ENCODE results near the gene TMEM255B.

TMEM255B gene

DNA sequence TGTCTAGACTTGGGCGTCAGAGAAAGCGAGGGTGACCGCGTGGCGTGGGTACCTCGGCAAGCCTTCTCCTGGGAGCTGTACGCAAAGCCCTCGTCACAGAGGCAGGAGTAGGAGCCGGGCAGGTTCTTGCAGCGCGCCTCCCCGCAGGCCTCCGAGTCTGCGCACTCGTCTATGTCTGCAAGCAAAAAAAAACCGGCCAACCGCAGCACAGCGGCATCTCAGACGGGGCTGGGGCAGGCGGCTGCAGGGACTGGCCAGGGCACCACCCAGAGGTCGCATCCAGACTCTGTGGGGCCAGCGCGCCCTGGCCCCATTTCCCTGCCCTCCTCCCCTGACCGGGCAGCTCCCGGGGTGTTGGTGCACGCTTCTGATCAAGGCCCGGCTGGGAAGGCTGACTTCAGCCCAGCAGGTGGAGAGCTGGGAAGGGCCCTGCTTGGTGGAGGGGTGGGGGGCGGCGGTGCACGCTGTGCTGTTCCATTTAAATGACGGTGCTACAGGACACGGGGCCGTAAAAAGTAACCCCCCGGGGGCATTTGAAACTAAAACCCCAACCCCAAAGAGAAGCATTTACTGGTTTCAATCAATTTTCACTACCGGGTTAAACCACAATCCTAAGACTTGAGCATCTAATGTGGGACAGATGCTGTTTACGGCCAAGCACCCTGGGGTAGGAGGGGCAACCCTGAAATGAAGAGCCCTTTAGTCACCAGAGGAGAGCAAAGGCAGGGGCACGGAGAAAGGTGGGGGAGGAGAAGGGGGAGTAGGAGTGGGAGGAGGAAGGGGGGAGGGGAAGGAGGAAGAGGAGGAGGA is 76.6 kb downstream of the TMEM255B start:
- Histone ChIP-seq H2BK15ac (replicated peaks; ENCODE audit: low read depth) (no peak overlapping the region), H3K27me3 (ENCODE audit: insufficient read depth, low read length, poor library complexity) (no peaks in the 10 kb centered on the region), H2AK5ac (ENCODE audit: low read length) (no peak overlapping the region), H3K4me3 (ENCODE audit: low read length) (no peak overlapping the region), H4K8ac (ENCODE audit: low read depth, low read length) (no peak overlapping the region), H3K36me3 (ENCODE audit: control insufficient read depth, insufficient read depth, low read length) (no peaks in the 10 kb centered on the region), H3K79me2 (ENCODE audit: control insufficient read depth, insufficient read depth, low read length) (no peaks in the 10 kb centered on the region), H3K79me1 (ENCODE audit: low read length) (no peaks in the 10 kb centered on the region), H3K23ac (ENCODE audit: low read length) (no peak overlapping the region), H3K9ac (ENCODE audit: low read length) (no peak overlapping the region), H3K27ac (ENCODE audit: low read depth, low read length) (no peak overlapping the region), H3K4ac (ENCODE audit: low read depth, low read length) (no peak overlapping the region), H3K4me2 (ENCODE audit: low read length) (no peak overlapping the region), H3K18ac (ENCODE audit: low read length) (no peak overlapping the region), H2BK120ac (ENCODE audit: low read depth, low read length) (no peak overlapping the region), H3K56ac (ENCODE audit: low read length) (no peak overlapping the region), H3K4me1 (ENCODE audit: control insufficient read depth, low read depth, low read length) (peaks cover 3% of the 10 kb centered on the region), H4K5ac (ENCODE audit: low read length) (no peak overlapping the region), H2BK5ac (ENCODE audit: low read length) (no peak overlapping the region)
- no CpG with 5 or more reads among the region's 37 CpGs for WGBS (ENCODE audit: extremely low coverage, insufficient coverage, low lambda C conversion rate)
- peak; percentile 30 for DNase-seq

DNA sequence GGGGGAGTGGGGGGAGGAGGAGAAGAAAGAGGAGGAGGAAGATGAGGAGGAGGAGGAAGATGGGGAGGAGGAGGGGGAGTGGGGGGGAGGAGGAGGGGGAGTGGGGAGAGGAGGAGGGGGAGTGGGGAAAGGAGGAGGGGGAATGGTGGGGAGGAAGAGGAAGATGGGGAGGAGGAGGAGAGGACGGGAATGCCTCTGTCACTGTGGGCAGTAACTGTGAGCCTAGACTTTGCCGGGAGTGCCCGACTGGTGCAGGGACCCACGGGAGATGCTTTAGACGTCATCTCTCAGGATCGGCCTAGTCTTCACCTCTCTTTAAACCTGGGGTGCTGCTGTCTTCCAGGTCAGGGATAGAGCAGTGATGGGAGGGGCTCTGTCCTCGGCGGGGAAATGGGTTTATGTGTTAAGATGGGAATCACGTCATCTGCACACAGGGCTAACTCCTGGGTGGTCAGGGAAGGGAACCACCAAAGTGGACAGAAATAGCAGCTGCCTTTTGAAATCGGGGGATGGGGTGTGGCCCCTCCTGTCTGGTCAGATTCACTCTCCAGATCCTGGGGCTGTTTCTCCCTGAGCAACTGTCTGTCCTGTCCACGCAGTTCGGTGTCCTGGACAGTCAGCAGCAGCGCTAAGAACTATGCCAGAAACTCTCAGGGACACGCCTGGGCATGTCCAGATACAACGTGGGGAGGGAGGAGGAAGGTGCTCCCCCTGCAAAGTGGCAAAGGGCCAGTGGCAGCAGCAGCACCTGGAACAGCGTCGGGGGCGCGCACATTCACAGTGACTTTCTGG is 77.9 kb downstream of the TMEM255B start:
- H3K4ac ChIP-seq (ENCODE audit: low read depth, low read length): peak overlapping the region; percentile 90
- no peak overlapping the region for H3K4me3 ChIP-seq (ENCODE audit: low read length)
- H3K18ac ChIP-seq (ENCODE audit: low read length): peak overlapping the region; percentile 52
- WGBS (ENCODE audit: extremely low coverage, insufficient coverage, low lambda C conversion rate): no CpG with 5 or more reads among the region's 19 CpGs
- peaks cover 3% of the 10 kb centered on the region for H3K4me1 ChIP-seq (ENCODE audit: control insufficient read depth, low read depth, low read length)
- H2BK120ac ChIP-seq (ENCODE audit: low read depth, low read length): peak overlapping the region; percentile 79
- H3K27ac ChIP-seq (ENCODE audit: low read depth, low read length): peak overlapping the region; percentile 68
- H2BK15ac ChIP-seq (replicated peaks; ENCODE audit: low read depth): no peak overlapping the region
- no peak for DNase-seq
- H4K8ac ChIP-seq (ENCODE audit: low read depth, low read length): no peak overlapping the region
- H3K79me1 ChIP-seq (ENCODE audit: low read length): no peaks in the 10 kb centered on the region
- H3K9ac ChIP-seq (ENCODE audit: low read length): peak overlapping the region; percentile 42
- H3K23ac ChIP-seq (ENCODE audit: low read length): peak overlapping the region; percentile 91
- H2BK5ac ChIP-seq (ENCODE audit: low read length): peak overlapping the region; percentile 94
- H3K79me2 ChIP-seq (ENCODE audit: control insufficient read depth, insufficient read depth, low read length): no peaks in the 10 kb centered on the region
- H4K5ac ChIP-seq (ENCODE audit: low read length): no peak overlapping the region
- peak overlapping the region; percentile 80 for H3K56ac ChIP-seq (ENCODE audit: low read length)
- no peaks in the 10 kb centered on the region for H3K36me3 ChIP-seq (ENCODE audit: control insufficient read depth, insufficient read depth, low read length)
- H3K4me2 ChIP-seq (ENCODE audit: low read length): no peak overlapping the region
- H2AK5ac ChIP-seq (ENCODE audit: low read length): no peak overlapping the region
- H3K27me3 ChIP-seq (ENCODE audit: insufficient read depth, low read length, poor library complexity): no peaks in the 10 kb centered on the region

DNA sequence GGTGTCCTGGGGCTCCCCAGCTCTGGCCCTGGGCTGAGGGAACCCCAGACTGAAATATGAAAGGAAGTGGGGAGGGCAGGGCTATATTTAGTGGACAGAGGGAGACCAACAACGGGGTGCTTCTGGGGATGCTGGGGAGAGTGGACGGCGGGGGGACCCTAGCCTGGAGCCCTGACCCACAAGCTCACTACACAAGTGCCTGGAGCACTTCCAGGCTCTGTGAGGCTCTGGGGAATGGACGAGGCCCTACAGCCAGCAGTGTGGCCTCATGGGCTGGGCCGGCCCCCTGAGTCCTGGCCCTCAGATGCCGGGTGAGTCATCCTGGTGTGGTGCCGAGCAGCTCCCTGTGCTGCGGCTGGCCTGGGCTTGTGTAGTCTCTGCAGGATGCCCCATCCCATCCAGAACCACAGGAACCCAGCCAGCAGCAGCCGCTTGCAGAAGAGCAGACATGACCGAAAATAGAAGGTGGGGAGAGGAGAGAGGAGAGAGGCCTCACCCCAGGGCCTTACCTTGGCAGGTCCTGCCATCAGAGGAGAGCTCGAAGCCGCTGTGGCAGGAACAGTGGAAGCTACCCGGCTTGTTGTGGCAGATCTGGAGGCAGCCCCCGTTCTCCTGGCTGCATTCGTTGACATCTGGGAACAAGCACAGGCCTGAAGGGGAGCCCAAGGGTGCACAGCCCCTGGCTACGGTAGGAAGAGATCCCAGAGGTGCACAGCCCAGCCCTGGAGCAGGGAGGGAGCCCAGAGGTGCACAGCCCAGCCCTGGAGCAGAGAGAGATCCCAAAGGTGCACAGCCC is 78.7 kb downstream of the TMEM255B start:
- H3K4me3 ChIP-seq (ENCODE audit: low read length): no peak overlapping the region
- peak overlapping the region; percentile 68 for H3K27ac ChIP-seq (ENCODE audit: low read depth, low read length)
- no peak overlapping the region for H2AK5ac ChIP-seq (ENCODE audit: low read length)
- peak overlapping the region; percentile 52 for H3K18ac ChIP-seq (ENCODE audit: low read length)
- H3K36me3 ChIP-seq (ENCODE audit: control insufficient read depth, insufficient read depth, low read length): no peaks in the 10 kb centered on the region
- H3K79me1 ChIP-seq (ENCODE audit: low read length): no peaks in the 10 kb centered on the region
- no CpG with 5 or more reads among the region's 16 CpGs for WGBS (ENCODE audit: extremely low coverage, insufficient coverage, low lambda C conversion rate)
- H3K4me1 ChIP-seq (ENCODE audit: control insufficient read depth, low read depth, low read length): peaks cover 3% of the 10 kb centered on the region
- H3K9ac ChIP-seq (ENCODE audit: low read length): peak overlapping the region; percentile 42
- no peaks in the 10 kb centered on the region for H3K79me2 ChIP-seq (ENCODE audit: control insufficient read depth, insufficient read depth, low read length)
- peak overlapping the region; percentile 94 for H2BK5ac ChIP-seq (ENCODE audit: low read length)
- peak overlapping the region; percentile 91 for H3K23ac ChIP-seq (ENCODE audit: low read length)
- H4K5ac ChIP-seq (ENCODE audit: low read length): no peak overlapping the region
- peak overlapping the region; percentile 90 for H3K4ac ChIP-seq (ENCODE audit: low read depth, low read length)
- H3K56ac ChIP-seq (ENCODE audit: low read length): peak overlapping the region; percentile 80
- no peak overlapping the region for H3K4me2 ChIP-seq (ENCODE audit: low read length)
- no peak overlapping the region for H4K8ac ChIP-seq (ENCODE audit: low read depth, low read length)
- H2BK120ac ChIP-seq (ENCODE audit: low read depth, low read length): peak overlapping the region; percentile 79
- peak; percentile 86 for DNase-seq
- H2BK15ac ChIP-seq (replicated peaks; ENCODE audit: low read depth): no peak overlapping the region
- no peaks in the 10 kb centered on the region for H3K27me3 ChIP-seq (ENCODE audit: insufficient read depth, low read length, poor library complexity)

DNA sequence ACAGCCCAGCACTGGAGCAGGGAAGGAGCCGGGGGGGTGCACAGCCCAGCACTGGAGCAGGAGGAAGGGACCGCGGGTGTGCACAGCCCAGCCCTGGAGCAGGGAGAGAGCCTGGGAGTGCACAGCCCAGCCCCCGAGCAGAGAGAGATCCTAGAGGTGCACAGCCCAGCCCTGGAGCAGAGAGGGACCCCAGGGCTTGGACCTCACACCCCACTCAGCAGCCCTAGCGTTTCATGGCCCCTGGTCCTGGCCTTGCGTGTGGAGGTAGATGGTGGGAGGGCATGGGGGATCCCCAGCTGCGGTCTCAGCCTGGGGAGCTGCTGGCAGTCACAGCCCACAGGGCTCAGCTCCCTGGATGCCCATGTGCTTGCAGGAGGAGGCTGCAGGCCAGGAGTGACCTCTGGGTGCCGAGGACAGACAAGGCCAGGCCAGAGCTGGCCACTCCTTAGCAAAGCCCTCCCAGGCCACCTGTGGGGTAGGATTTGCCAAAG is 79.7 kb downstream of the TMEM255B start:
- no peak for DNase-seq
- H2BK120ac ChIP-seq (ENCODE audit: low read depth, low read length): no peak overlapping the region

DNA sequence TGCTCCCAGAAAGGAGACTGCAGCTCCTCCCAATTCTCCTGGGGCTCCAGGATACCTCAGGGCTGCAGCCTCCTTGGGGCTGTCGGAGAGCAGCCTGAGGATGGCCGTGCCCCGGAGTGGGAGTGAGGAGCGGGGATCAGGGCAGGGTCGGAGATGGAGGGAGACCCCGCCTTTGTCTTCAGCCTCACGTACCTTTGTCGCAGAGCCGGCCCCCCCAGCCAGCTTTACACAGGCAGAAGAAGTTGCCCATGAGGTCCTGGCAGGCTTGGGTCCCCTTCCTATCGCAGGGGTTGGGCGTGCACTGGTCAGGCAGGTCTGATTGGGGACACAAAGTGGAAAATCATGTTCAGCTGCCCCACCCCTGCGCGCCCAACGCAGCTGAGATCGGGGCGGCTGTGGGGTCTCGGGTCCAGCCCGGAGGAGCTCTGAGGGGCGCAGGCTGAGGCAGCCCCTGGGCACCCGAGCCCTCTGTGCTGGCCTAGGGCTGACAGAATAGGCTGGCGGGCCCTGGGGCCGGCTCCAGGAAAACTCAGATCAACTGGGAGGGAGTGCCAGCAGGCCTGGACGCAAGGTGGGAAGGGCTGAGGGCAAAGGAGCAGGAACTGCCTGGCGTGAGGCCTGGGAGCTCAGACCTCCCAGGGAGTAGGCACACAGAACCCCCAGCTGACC is 80.6 kb downstream of the TMEM255B start:
- no peak overlapping the region for H3K23ac ChIP-seq (ENCODE audit: low read length)
- no peak overlapping the region for H3K27ac ChIP-seq (ENCODE audit: low read depth, low read length)
- H3K4me1 ChIP-seq (ENCODE audit: control insufficient read depth, low read depth, low read length): peaks cover 3% of the 10 kb centered on the region
- H3K4me3 ChIP-seq (ENCODE audit: low read length): no peak overlapping the region
- DNase-seq: no peak
- no peak overlapping the region for H3K4ac ChIP-seq (ENCODE audit: low read depth, low read length)
- H4K5ac ChIP-seq (ENCODE audit: low read length): no peak overlapping the region
- no peak overlapping the region for H3K4me2 ChIP-seq (ENCODE audit: low read length)
- no peak overlapping the region for H4K8ac ChIP-seq (ENCODE audit: low read depth, low read length)
- no peak overlapping the region for H3K9ac ChIP-seq (ENCODE audit: low read length)
- H3K18ac ChIP-seq (ENCODE audit: low read length): no peak overlapping the region
- H3K36me3 ChIP-seq (ENCODE audit: control insufficient read depth, insufficient read depth, low read length): no peaks in the 10 kb centered on the region
- H2AK5ac ChIP-seq (ENCODE audit: low read length): no peak overlapping the region
- no peak overlapping the region for H2BK15ac ChIP-seq (replicated peaks; ENCODE audit: low read depth)
- no peak overlapping the region for H2BK120ac ChIP-seq (ENCODE audit: low read depth, low read length)
- H2BK5ac ChIP-seq (ENCODE audit: low read length): no peak overlapping the region
- H3K27me3 ChIP-seq (ENCODE audit: insufficient read depth, low read length, poor library complexity): no peaks in the 10 kb centered on the region
- no CpG with 5 or more reads among the region's 24 CpGs for WGBS (ENCODE audit: extremely low coverage, insufficient coverage, low lambda C conversion rate)
- no peaks in the 10 kb centered on the region for H3K79me1 ChIP-seq (ENCODE audit: low read length)
- no peak overlapping the region for H3K56ac ChIP-seq (ENCODE audit: low read length)
- no peaks in the 10 kb centered on the region for H3K79me2 ChIP-seq (ENCODE audit: control insufficient read depth, insufficient read depth, low read length)

More for the DNA sequence above, 79.7 kb downstream of the TMEM255B start:
- H3K4me3 ChIP-seq (ENCODE audit: low read length): no peak overlapping the region
- H3K18ac ChIP-seq (ENCODE audit: low read length): no peak overlapping the region
- no peak overlapping the region for H3K23ac ChIP-seq (ENCODE audit: low read length)
- H2BK5ac ChIP-seq (ENCODE audit: low read length): no peak overlapping the region
- H3K4me2 ChIP-seq (ENCODE audit: low read length): no peak overlapping the region
- H3K9ac ChIP-seq (ENCODE audit: low read length): no peak overlapping the region
- no peak overlapping the region for H2BK15ac ChIP-seq (replicated peaks; ENCODE audit: low read depth)
- no CpG with 5 or more reads among the region's 8 CpGs for WGBS (ENCODE audit: extremely low coverage, insufficient coverage, low lambda C conversion rate)
- no peak overlapping the region for H2AK5ac ChIP-seq (ENCODE audit: low read length)
- H3K79me1 ChIP-seq (ENCODE audit: low read length): no peaks in the 10 kb centered on the region
- no peak overlapping the region for H4K5ac ChIP-seq (ENCODE audit: low read length)
- peak overlapping the region; percentile 10 for H3K56ac ChIP-seq (ENCODE audit: low read length)
- H3K27me3 ChIP-seq (ENCODE audit: insufficient read depth, low read length, poor library complexity): no peaks in the 10 kb centered on the region
- no peak overlapping the region for H4K8ac ChIP-seq (ENCODE audit: low read depth, low read length)
- no peaks in the 10 kb centered on the region for H3K36me3 ChIP-seq (ENCODE audit: control insufficient read depth, insufficient read depth, low read length)
- no peak overlapping the region for H3K4ac ChIP-seq (ENCODE audit: low read depth, low read length)
- no peak overlapping the region for H3K27ac ChIP-seq (ENCODE audit: low read depth, low read length)
- H3K4me1 ChIP-seq (ENCODE audit: control insufficient read depth, low read depth, low read length): peaks cover 3% of the 10 kb centered on the region
- no peaks in the 10 kb centered on the region for H3K79me2 ChIP-seq (ENCODE audit: control insufficient read depth, insufficient read depth, low read length)
